Stimulated activated CD4-positive, alpha-beta T cell treated with anti-CD3 and anti-CD28 coated beads, Interleukin-1b, Interleukin-23, amount 100 ng/mL, for 48 hours (primary cell): ENCODE measurements around the gene ACAD10.
"Not testable (repeated sequence)": the region's sequence is repeated elsewhere in the genome, so short reads cannot be mapped to it uniquely, and the experiment has no call there.

Experiments
- DNase-seq: peaks from one replicate; pipeline ENCODE4 v3.0.0-alpha.2; 2020

Gene ACAD10

DNA sequence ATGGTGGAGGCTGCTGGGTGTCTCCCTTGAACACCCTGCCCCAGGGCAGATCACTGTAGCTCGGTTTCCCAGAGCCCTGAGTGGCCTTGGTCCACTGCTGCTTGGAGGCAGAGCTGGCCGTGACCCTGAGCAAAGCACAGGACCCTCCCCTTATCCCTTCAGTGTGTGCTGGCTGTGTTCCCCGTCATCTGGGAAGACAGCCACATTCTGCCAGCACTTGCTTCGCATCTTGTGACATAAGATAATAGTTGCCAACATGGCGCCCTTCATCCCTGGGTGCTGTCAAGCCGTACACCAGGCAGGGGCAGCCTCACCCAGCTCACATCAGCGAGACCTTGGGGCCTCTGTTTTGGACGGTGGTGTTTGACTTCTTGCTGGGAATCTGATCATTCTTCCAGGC is 68.8 kb downstream of the ACAD10 start:
- no peak for DNase-seq

DNA sequence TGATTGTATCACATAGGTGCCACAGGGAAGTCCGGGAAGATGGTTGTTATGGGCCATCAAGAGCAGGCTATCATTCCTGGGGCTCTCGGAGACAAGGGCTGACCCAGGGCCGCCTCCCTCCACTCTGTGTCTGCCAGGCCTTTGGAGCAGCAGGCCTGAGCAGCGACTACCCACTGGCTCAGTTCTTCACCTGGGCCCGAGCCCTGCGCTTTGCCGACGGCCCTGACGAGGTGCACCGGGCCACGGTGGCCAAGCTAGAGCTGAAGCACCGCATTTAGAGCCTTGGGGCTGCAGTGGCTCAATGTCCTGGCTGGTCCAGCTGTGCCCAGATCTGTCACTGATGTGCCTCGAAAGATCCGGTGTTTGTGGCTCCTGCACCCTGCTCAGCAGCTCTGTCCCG is 70.3 kb downstream of the ACAD10 start:
- no peak for DNase-seq

DNA sequence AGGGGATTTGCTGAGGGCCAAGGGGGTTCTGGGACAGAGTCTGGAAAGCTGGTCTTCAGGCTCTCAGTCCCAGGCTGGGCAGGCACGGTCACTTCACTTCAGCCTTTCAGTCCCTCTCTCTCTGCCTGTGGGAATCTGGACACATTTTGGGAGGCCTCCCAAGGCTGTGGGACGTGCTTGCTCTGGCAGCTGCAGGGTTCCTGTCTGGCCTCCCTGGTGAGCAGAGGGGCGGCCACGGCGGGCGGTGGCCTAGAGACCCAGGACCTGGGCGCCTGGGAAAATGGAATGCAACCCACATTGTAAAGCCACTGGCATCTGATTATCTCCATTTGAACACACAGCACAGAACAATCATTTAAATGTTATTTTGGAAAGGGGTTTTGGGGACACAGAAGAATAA is 70.8 kb downstream of the ACAD10 start:
- no peak for DNase-seq

DNA sequence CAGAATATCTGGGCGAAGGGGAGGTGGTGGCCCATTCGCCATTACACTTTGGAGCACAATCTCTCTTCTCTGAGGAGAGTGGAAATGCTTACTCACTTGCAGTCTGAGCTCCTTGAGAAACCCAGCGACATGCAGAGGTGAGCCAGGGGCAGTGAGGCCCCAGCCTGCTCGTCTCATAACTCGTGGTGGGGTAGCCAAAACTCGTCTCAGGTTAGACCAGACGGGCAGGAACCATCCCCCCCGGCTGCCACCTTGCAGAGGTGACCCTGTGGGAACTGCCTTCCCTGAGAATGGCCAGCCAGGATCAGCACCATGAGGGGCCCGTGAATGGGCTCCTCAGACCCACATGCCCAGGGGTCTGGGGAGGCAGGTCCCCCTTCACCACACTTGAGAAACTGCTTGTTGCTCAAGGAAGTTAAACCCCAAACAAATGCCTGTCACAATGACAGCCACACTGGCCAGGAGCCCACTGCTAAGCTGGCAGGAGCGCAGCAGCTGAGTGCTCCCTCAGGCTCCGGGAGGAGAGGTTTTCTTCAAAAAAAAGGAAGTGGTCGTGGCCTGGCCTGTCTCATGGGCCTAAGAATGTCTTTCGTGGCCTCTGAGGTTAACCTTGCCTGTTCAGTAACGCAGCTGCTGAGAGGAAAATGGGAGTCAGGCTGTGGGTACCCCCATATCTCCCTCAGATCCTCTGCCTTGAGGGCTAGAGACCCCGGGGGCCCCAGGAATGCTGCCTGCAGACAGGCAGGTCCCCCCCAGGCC is 71.7 kb downstream of the ACAD10 start:
- no peak for DNase-seq

DNA sequence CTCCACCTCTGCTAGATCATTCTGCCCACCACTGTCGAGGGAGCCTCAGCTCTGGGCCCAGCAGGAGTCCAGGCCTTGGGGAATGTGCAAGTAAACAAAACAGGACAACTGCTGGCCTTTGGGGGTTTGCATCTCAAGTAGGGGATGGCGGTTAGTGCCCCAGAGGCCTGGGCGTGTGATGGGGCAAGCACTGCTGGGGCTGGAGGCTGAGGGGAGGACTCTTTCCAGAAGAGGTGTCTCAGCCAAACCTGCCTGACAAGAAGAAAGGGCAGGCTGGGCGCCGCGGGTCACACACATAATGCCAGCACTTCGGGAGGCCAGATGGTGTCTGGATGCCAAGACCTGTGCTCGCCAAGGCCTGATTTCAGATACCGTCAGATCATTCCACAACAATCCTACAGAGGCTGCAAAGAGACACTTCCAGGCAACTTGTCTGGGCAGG is 72.3 kb downstream of the ACAD10 start:
- no peak for DNase-seq

DNA sequence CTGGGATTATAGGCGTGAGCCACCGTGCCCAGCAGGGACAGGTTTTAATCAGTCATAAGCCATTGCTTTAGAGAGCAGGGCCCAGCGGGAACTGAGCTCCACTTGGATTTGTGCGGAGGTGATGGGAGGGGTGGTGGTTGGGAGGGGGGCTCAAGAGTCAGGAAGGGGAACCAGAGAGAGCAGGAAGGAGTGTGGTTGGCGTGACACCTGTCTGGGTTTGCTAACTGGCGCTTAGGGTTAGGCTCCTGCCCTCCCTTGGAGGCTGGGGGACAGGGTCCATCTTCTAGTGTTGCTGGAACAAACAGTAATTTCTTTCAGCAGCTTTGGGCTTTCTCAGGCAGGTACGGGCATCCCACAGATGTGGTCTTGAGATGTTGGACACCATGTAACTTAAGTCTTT is 73.4 kb downstream of the ACAD10 start:
- DNase-seq: no peak

DNA sequence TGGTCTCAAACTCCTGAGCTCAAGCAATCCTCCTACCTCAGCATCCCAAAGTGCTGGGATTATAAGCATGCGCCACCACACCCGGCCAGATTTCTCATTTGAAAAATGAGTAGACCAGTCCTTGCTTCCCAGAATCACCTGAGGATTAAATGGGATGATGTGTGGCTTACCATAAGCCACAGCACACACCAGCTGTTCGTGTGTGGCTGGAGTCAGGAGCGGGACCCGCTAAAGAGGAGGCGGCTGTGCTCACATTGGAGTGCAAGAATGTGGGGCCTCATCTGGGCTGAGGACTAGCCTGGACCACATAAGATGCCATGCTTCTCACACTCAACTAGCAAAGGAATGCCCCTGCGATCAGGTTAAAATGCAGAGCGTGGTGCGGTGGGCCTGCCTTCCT is 74.1 kb downstream of the ACAD10 start:
- no peak for DNase-seq

DNA sequence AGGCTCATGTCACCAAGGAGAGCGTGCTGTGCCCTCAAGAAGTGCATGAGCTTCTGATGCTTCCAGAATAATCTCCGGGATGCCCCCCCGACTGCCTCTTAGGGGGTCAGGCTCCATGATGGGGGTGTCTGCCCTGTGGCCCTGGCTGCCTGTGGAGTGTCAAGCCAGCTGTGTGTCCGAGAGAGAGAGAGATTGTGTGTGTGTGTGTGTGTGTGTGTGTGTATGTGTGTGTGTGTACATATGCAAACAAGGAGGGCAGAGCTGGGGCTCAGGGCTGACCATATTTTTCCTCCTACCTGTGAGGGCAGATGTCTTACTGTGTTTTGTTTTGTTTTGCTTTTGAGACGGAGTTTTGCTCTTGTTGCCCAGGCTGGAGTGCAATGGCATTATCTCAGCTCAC is 75.2 kb downstream of the ACAD10 start:
- DNase-seq: no peak

DNA sequence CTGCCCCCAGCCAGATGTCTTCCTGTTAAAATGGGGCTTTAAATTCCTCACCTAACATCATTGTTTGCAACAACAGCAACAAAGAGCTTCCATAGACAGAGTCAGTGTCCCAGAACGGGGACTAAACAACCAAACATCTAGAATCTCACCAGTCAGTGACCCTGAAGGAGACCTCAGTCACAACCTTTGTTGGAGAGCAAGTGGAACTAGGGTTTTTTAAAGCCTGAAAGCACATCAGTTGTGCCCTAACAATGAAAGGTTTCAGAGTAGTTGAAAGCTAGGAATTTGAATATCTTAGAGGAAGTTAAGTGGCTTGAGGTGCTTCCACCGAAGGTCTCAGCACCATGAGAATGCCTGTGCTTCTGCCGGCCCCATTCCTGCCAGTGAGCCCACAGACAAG is 75.9 kb downstream of the ACAD10 start:
- no peak for DNase-seq

DNA sequence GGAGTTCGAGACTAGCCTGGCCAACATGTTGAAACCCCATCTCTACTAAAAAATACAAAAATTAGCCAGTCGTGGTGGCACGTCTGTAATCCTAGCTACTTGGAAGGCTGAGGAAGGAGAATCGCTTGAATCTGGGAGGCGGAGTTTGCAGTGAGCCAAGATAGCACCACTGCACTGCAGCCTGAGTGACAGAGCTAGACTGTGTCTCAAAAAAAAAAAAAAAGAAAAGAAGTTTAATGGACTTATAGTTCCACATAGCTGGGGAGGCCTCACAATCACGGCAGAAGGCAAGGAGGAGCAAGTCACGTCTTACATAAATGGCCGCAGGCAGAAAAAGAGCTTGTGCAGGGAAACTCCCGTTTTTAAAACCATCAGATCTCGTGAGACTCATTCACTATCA is 77.7 kb downstream of the ACAD10 start:
- not testable (repeated sequence) for DNase-seq

DNA sequence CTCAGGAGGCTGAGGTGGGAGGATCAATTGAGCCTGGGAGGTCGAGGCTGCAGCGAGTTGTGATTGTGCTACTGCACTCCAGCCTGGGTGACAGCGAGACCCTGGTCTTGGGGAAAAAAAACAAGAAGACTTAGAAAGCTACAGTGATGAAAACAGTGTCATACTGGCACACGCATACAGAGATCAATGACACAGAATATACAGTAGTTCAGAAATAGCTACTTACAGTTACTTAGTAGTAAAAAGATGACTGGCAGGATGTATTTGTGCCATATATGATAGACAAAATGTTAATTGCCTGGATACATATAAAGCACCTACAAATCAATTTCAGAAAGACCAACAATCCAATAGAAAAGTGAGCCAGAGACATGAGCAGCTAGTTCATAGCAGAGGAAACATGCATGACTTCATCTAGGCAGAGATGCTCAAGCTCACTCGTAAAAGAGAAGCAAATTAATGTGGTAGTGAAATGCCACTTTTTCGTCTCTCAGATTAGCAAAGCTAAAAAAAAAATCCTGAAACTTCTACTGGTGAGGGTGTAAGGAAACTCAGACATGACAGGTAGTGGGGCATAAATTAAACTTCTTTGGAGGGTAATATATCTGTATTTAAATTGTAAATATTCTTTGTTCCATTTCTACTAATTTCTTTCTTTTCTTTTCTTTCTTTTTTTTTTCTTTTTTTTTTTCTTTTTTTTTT is 78.4 kb downstream of the ACAD10 start:
- no peak for DNase-seq

DNA sequence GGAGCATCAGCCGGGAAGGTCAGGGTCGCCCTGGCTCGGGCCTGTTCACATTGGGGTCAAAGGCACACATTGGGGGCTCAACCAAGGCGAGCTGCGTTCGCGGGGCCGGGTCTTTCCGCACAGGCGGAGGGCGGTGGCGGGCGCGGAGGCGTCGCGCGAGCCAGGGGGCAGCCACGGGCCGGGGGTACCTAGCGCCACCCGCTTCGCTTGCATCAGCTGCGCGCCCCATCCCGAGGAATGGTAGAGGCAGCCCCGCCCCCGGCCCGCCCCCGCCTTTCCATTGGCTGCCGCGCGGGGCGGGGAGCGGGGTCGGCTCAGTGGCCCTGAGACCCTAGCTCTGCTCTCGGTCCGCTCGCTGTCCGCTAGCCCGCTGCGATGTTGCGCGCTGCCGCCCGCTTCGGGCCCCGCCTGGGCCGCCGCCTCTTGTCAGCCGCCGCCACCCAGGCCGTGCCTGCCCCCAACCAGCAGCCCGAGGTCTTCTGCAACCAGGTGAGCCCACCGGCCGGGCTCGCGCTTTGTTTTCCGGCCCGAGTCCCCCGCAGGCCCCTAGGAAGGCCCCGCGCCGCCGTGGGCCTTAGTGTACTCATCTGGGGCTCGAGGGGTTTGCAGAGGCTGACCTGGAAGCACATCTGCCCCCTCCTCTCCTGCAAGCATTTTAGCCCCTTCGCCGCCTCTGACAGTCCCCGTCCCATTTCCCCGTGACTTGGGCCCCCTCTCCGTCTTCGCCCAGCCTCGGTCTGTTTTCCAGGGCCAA is 80.9 kb downstream of the ACAD10 start, which contains the start of gene ALDH2:
ALDH2 (plus strand) TSS at position 326 of the 754 bp plus-strand sequence; CDS start at position 376, 50 bp downstream.
- DNase-seq: peak; percentile 19

DNA sequence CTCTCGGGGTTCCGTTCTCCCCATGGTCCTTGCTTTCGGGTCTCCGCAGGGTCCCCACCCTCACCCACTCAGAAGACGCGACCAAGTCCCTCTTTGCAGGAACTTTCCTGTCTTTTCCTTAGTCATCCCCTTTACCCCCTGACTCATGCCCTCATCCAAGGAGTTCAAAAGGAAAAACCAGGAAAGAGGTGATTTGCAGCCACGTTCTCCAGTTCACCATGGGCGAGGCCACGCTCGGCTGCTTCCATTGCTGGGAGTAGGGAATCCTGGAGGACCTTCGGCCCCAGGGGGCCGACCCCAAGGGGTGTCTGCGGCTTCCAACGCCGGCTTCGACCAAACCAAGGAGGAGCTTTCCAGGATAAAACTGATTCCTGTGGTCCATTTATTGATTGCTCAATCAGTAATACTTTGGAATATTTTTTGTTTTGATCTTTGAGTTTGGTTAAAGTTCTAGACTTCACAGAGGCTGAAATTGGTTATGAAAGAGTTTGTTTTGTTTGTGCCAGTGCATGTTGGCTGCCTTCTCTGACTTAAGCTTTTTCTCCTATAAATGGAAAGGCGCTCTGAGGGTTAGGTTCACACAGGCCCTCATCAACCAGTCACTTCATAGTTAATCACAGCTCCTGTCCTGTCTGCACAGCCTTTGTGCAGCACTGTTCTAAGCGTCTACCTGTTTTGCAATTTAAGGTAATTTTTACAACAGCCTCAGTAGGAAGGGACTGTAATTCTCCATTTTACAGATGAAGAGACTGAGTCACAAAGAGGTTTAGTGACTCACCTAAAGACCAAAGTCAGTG is 81.7 kb downstream of the ACAD10 start:
- DNase-seq: no peak

DNA sequence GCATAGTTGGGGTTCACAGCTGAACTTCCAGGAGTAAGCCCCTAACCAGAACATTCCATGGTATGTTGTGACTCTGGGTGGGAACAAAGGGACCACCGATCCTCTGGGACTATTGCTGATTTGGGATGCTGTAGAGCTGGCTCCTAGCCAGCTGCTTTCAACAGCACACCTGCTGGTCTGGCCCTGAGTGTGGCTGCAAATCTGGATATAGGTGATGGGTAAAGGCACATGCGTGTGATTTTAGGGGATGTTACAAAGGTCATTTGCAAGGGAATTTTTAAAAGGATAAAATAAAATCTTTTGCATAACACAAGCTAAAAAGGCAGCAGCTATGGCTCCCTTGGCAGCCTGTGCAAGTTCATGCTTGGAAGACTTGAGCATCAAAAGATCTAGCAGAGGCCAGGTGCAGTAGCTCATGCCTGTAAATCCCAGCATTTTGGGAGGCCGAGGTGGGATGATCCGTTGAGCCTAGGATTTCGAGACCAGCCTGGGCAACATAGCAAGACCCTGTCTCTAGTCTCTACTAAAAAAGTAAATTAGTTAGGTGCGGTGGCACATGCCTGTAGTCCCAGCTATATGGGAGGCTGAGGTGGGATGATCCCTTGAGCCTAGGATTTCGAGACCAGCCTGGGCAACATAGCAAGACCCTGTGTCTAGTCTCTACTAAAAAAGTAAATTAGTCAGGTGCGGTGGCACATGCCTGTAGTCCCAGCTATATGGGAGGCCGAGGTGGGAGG is 82.5 kb downstream of the ACAD10 start:
- no peak for DNase-seq

DNA sequence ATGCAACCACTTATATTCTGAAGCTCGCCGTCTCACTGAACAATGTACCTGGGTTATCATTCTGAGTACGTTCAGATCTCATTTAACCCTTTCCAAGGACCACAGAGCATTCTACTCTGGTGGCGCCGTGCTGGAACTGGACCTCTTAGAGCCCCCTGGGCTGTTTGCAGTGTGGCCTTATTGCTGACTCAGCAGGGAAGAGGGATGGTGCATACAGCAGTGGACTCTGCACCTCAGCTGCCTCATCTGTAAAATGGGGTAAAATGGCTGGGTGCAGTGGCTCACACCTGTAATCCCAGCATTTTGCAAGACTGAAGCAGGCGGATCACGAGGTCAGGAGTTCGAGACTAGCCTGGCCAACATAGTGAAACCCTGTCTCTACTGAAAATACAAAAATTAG is 83.7 kb downstream of the ACAD10 start:
- DNase-seq: no peak

DNA sequence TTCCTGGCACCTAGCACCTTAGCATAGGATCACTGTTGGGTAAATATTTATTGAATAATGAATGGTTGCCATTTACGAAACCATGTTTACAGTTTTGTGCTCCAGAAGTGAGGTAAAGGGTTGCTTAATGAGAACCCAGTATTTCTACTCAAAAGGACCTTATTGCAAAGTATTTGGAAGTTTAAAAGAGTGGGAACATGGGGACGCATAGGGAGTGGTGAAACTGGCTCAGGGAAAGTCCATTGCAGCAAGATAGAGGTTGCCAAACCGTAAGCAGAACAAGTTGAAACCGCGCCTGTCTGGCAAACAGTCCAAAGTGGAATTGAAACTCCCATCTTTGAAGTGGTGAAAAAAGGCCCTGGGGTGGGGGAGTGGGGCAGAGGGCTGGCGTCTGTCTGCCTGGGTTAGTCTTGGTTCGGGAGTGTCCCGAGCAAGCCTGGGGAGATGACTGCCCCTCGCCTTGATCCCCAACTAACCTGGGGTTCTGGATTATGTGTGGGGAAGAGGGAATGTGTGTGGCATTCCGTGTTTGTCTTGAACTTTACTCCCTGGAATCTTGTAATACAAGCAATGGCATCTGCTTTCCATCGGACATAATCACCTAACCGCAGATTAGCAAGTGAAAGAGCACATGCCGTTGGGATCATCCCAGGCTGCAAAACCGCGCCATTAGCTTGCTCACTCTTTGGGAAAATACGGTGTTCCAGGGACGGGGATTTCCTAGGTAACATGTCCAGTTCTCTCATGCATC is 88.1 kb downstream of the ACAD10 start:
- no peak for DNase-seq

DNA sequence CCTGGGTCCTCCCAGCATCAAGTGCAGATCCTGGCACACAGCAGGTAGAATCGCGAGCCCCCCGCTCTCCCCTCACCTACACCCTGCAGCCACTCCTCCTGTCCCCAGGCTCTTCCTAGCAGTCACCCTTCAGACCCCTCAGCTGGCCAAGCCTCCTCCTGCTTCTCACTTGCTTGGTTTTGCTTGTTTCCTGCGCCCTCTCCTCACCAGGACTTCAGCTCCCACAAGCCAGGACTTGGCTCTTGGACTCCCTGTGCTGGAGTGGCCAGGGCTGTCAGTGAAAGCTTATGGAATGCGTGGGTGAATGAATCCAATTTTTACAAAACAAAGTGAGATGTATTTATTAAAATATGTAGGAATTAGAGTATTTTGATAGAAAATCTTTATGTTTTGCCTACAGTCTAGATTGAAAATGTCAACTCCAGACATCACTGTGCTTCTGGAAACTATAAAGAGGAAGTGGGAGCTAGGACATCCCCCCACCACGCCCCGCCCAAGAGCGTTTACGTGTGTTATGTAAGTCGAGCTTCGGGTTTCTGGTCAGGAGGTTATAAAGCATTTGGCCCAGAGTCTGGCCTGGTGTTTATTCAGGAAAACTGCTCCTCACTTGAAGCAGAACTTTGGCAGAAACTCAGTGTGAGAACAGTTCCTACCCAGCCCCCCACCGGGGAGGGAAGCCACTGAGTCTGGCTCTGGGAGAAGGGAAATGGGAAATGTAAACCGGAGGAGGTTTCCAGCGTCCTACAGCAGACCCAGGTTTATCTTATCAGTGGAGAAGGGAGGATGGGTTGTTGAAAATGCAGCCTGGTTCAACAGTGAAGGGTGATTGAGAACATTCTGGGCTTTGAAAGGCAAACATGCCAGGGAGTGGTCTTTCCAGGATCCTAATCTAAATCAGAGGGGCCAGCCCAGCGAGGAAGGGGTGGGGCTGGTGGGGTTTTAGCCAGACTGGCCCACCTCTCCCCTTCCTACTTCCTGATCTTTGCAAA is 89.6 kb downstream of the ACAD10 start:
- no peak for DNase-seq

DNA sequence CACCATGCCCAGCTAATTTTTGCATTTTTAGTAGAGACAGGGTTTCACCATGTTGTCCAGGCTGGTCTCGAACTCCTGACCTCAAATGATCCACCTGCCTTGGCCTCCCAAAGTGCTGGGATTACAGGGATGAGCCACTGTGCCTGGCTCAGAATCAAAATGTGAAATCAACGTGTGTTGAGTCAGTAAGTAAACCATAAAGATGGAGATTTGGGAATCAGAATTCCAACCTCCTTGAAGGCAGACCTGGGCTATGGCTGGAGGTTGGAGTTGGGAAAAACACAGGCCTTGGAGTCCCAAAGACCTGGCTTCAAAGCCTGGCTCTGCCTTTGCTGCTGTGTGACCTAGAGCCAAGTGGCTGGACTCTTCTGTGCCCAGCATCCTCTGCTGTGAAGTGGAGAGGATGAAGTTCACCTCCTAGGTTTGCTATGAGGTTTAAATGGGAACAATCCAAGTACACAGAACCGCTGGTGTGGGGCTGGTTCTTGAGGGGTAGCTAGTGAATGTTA is 91.0 kb downstream of the ACAD10 start:
- DNase-seq: no peak

DNA sequence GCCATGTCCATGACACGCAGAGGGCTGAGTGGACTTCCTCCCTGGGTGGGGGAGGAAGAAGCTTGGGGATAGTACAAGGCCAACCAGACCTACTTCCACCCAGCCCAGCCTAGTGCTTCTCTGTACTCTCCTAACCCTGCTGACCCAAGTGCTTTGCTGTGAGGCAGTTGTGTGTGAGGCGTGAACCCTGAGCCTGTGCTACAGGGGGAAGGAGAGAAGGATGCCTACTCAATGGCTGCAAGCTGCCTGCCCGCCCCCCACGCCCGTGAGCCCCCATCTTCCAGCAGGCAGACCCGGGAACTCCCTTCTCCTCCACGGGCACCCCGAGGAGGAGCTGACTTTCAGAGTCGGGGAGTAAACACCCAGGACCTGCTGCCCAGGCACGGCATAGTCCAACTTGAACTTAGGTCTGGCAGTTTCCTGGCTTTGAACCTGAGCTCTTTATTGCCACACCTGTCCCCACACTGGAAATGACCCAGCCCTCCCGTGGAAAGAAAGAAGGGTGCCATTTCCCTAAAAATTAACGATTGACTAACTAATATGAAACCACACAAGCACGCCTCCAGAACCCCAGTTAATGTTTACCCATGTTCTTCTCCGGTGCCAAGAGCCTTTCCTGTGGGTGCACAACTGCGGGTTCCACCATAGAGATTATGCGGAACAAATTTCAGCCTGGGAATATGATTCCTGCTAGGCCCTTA is 91.6 kb downstream of the ACAD10 start:
- DNase-seq: no peak
